ENCODE data around the gene GNB1L. TPM values are rescaled to one million over a fixed set of nuclear protein-coding genes. Genes with fewer than 3 reads are reported as not detected.
A peak's percentile ranks its signal among the peaks of the same experiment; 100 is the strongest.

Gene GNB1L
- total and polyA plus RNA-seq, 9 of the 15 experiments (the other 6 are each of a cell fraction or from before 2014, with no cell fraction given) = 0.56 to 50.5 (median 10.2) TPM

DNA sequence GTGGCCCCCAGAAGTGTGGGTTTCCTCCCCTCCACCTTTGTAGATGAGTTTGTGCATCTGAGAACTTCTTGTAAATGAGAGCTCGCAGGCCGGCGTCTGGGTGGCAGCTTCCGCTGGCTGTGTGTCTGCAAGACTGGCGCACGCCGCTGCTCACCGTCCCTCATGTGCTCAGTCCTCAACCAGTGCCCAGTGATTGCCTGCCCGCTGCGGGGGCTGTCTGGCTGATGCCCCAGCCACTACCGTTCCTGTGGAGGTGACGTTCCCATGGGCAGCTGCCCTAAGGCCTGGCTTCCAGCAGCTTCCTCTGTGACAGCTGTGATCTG is 85.3 kb downstream of the GNB1L start:
- no peaks in the 10 kb centered on the region for H3K79me2 ChIP-seq (ENCODE audit: control insufficient read depth, insufficient read depth, low read length)
- no TSS peak for BruUV-seq (replicated peaks)
- WGBS (ENCODE audit: insufficient coverage, low coverage, missing lambda C conversion rate) = 70% methylated on average over 12 of the region's 12 CpGs
- peaks cover 0 to 14% of the 10 kb centered on the region in 2 experiments; a peak in 2 of 5 replicates for H3K27me3 ChIP-seq (ENCODE audit: control insufficient read depth in 2 of 2, insufficient read depth in 2 of 2, low read length in 2 of 2)
- TF ChIP-seq SETDB1 (IDR thresholded peaks at IDR 0.05; ENCODE audit: low read length) (peak; percentile 38), HDAC6 (IDR thresholded peaks at IDR 0.05; ENCODE audit: low read depth, low read length) (0 out of 2 replicates have a peak, but pooled peaks have one; percentile 13), POLR2G (IDR thresholded peaks at IDR 0.05; ENCODE audit: low read depth, low read length) (0 out of 2 replicates have a peak, but pooled peaks have one; percentile 30), NR4A1 (CRISPR knock-in tag; IDR thresholded peaks at IDR 0.05) (0 out of 2 replicates have a peak, but pooled peaks have one; percentile 56), NR4A1 (tag; IDR thresholded peaks at IDR 0.05) (no peak), SIN3B (IDR thresholded peaks at IDR 0.05; ENCODE audit: low read depth) (no peak), SREBF1 (IDR thresholded peaks at IDR 0.05; ENCODE audit: borderline replicate concordance, low read depth, low read length) (no peak), KLF1 (tag; IDR thresholded peaks at IDR 0.05) (0 out of 2 replicates have a peak, but pooled peaks have one; percentile 30), CHD1 (IDR thresholded peaks at IDR 0.05; ENCODE audit: low read length) (peak; percentile 69), HMGN3 (IDR thresholded peaks at IDR 0.05; ENCODE audit: borderline replicate concordance, extremely low read depth, insufficient read length, low read depth, low read length) (peak; percentile 38), DACH1 (IDR thresholded peaks at IDR 0.05; ENCODE audit: partially characterized antibody) (no peak), SAP30 (IDR thresholded peaks at IDR 0.05; ENCODE audit: borderline replicate concordance, insufficient read depth, low read depth, low read length, poor library complexity, severe bottlenecking) (peak; percentile 39)
- TF ChIP-seq, protein P1, sequence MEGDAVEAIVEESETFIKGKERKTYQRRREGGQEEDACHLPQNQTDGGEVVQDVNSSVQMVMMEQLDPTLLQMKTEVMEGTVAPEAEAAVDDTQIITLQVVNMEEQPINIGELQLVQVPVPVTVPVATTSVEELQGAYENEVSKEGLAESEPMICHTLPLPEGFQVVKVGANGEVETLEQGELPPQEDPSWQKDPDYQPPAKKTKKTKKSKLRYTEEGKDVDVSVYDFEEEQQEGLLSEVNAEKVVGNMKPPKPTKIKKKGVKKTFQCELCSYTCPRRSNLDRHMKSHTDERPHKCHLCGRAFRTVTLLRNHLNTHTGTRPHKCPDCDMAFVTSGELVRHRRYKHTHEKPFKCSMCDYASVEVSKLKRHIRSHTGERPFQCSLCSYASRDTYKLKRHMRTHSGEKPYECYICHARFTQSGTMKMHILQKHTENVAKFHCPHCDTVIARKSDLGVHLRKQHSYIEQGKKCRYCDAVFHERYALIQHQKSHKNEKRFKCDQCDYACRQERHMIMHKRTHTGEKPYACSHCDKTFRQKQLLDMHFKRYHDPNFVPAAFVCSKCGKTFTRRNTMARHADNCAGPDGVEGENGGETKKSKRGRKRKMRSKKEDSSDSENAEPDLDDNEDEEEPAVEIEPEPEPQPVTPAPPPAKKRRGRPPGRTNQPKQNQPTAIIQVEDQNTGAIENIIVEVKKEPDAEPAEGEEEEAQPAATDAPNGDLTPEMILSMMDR (IDR thresholded peaks at IDR 0.05 in 2 of 3, conservative IDR thresholded peaks at IDR 0.05 in 1 of 3; ENCODE audit: insufficient read depth in 2 of 3, low read depth in 1 of 3, low read length in 3 of 3) = 0 out of 6 replicates have a peak, but pooled peaks of 1 of the 3 experiments have one; percentile 2
- no peak for DNase-seq (ENCODE audit: extremely low read depth in 1 of 4, low spot score in 3 of 4)
- H3K9me3 ChIP-seq (replicated peaks; ENCODE audit: control insufficient read depth, insufficient read depth, low read depth, low read length) = no peaks in the 10 kb centered on the region
- no peak overlapping the region for H3K27ac ChIP-seq (ENCODE audit: extremely low read depth, low read depth, low read length)
- ATAC-seq = no peak
- H3K4me1 ChIP-seq (replicated peaks in 1 of 2; ENCODE audit: control insufficient read depth in 2 of 2, insufficient read depth in 2 of 2, low read length in 2 of 2) = peaks cover 22 to 86% of the 10 kb centered on the region in 2 experiments
- CTCF ChIA-PET (ENCODE audit: low intra/inter-chr PET ratio) = no interaction called here
- in situ Hi-C loops (cut with MboI) (no loop called here), intact Hi-C loops (cut with micrococcal nuclease) (no loop called here)
- no peak overlapping the region for H2AFZ ChIP-seq (ENCODE audit: low read depth, low read length)
- H3K9me1 ChIP-seq (ENCODE audit: control insufficient read depth, insufficient read depth, low read length) = no peaks in the 10 kb centered on the region
- POLR2A ChIA-PET = interaction anchor here (0.6 to 12.4 kb wide), 13 partner anchors 8 to 137 kb away, joined by 3 to 205 read pairs (median 5); partner anchors contain the start of gene TBX1
- no peak overlapping the region for H3K4me3 ChIP-seq
- 0 out of 2 replicates have a peak, but pooled peaks cover 3% of the 10 kb centered on the region for H4K20me1 ChIP-seq (replicated peaks; ENCODE audit: control insufficient read depth, insufficient read depth, low read length)
- FAIRE-seq = no peak
- peaks cover 8% of the 10 kb centered on the region; the same call in 1 of the 3 replicates for H3K36me3 ChIP-seq (ENCODE audit: control insufficient read depth, insufficient read depth, low read length)
- no peak overlapping the region for H3K4me2 ChIP-seq (ENCODE audit: insufficient read depth, low read length)
- H3K9ac ChIP-seq (ENCODE audit: insufficient read depth in 1 of 2, low read depth in 2 of 2, low read length in 2 of 2) = peak overlapping the region in 1 of 2 experiments; percentile 65; a peak in 2 of 4 replicates
